NCI-H146 (cell line): ENCODE data around the gene AGBL4.

Experiments used
- DNase-seq: peaks from one replicate; lab custom pipeline; 2025; lab: John Stamatoyannopoulos, UW

The AGBL4 gene

GRCh38 chr1:48680411-48681035, 1343.2 kb downstream of the AGBL4 start:
- DNase-seq = no peak

DNA sequence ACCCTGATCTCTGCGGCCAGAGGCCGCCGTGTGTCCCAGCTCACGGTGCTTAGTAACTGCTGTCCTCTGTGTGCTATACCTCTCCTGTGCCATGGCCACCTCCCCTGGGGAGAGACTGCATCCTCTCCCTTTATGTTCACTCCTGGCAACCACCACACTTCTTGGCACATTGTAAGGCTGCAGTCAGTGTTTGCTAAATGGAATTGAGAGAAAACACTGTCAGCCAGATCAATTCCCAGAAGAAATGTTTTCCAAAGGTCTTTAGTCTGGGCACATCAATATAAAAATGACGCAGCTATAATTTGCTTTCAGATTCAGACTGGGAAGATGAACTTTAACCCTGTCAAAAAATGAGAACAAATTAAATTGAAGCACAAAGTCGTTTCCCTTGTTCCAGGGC, 1343.9 kb downstream of the AGBL4 start:
- DNase-seq = no peak

GRCh38 chr1:48678710-48679505, 1344.8 kb downstream of the AGBL4 start:
- DNase-seq = no peak

DNA sequence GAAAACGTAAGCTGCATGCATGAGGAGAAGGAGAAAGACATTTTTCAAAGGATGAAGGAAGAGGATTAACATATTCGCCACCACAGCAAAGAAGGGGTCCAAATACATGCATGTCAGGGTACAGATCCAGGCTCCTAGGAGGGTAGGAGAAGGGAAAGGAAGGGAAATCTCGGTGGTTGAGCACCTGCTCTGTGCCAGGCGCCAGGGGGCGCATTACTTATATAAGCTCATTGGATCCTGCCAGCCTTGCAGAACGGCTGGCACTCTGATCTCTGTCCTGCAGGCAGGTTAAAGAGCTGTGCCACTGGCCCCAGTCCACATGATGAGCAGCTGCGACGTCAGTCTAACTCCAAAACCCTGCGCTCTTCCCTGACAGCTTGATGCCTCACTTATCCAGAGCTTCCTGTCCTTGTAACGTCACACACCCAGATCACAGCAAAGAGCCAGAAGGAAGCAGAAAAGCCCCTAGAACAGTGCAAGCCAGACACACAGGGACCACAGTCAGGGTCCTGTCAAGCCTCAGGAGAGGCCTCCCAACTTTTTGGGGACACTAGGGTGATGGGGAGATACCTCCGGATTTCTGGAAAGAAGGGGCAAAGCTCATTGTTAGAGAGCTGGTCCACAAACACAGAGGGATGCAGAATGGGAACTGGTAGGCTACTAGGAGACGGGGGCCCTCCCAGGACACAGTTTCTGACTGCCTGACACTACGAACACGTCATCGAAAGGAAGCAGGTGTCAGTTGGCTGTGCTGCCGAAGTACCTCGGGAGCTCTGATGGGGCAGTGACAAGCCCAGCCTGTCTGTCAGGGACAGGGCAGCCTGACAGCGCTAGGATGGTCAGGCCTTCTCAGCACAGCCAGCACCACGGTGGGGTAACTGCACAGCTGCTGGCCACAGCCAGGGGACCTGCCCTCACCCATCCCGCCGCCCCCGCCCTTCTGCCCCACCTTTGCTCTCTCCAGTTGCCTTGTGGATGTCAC, 1346.2 kb downstream of the AGBL4 start:
- peak; percentile 77 for DNase-seq

- DNase-seq = no peak
These were observed 1346.9 kb downstream of the AGBL4 start for GRCh38 chr1:48676822-48677221.

GRCh38 chr1:48676376-48676775, 1347.4 kb downstream of the AGBL4 start:
- DNase-seq = no peak

- DNase-seq = no peak
These were observed 1348.5 kb downstream of the AGBL4 start for GRCh38 chr1:48675251-48675650.

DNA sequence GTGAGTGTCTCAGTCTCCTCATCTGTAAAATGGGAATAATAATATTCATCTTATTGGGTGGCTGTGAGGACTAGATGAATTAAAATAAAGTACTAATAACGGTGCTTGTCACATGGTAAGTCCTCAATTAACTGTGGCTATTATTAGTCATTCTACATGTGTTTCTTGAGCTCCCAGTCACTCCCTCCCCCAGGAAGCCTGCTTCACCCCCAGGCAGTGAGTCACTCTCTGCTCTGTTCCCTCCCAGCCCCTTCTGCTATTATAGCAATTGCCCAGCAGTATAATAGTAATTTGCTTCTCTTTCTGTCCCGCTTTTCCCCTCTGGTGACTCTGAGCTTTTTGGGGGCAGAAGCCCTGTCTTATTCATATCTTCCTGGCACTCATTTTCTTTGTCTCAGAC, 1349.1 kb downstream of the AGBL4 start:
- no peak for DNase-seq

DNA sequence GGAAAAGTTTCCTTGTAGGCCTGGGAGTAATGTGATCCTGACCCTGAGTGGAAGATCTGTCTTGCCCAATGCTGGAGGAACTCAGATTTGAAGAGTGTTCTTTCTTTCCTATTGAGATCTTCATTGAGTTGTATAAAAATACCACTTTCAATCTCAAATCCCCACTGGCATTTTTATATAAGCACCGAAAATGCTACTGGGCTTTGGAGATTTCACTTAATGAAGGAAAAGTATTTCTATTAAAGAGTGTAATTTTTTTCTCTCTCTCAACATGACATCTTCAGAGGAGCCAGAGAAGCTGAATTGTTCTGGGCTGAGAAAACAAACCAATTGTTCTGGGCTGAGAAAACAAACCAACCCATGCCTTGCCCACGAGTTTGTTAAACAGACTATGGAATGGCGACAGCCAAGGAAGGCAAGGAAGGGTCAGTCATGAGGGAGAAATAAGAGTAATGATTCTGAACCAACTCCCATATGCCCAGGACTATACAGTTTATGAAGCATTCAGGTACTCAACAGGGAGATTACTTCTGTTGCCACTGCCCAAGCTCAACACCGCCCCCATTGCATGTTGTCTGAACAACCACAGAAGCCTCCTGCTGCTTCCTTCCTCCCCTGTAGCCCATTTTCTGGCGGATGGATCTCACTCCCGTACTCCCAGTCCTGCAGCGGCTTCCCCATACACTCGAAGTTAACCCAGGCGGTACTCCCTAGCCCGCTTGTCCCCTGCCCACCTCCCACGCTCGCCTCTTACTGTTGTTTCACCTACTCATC, 1350.2 kb downstream of the AGBL4 start:
- peak; percentile 47 for DNase-seq

DNA sequence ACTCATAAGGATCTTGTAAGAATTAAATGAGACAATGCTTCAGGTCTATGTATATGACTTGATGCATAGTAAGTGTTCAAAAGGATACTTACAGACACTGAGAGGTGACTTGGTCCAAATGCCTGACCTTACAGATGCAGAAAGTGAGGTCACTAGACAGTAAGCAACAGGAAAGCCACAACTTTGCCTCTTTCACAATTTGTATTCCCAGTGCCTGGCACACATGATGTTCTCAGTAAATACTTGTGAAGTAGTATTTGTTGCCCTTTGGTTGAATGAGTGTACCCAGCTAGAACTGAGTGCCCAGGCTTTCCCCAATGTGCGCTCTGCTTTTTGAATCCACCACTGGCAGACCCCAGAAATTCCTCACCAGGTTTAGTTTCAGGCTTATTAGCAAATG, 1352.2 kb downstream of the AGBL4 start:
- DNase-seq = no peak

DNA sequence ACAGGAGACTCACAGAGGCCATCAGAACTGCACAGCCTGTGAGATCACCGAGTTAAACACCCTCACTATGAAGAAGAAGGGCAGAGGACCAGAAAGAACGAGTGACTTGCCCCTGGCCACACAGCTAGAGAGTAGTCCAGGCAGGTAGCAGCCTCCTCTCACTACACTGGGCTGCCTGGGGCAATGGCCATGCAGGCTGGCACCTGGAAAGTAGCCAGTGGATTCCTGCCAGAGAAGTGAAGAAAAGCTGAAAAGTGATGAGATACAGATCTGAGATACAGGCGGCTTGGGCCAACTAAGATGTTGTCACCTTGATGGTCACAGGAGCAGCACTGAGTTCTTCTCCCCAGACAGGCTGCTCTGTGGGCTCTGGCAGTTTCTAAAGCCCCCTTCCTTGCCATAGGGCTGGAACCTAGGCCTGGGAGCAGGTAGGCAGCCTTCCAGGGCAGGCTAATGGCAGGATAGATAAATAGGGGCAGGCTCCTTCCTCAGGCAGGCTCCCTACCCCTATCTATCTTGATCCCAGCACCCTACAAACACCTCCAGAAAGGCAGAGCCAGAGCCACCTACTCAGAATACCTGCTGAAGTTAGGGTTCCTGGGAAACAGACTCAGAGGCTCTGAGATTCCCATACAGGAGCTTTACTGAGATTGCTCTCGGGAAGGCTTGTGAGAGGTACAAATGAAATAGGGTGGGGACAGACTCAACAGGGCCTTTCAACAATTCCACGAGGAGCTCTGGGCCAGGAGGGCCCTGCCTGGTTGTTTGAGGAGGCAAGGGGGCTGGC, 1353.3 kb downstream of the AGBL4 start:
- no peak for DNase-seq

DNA sequence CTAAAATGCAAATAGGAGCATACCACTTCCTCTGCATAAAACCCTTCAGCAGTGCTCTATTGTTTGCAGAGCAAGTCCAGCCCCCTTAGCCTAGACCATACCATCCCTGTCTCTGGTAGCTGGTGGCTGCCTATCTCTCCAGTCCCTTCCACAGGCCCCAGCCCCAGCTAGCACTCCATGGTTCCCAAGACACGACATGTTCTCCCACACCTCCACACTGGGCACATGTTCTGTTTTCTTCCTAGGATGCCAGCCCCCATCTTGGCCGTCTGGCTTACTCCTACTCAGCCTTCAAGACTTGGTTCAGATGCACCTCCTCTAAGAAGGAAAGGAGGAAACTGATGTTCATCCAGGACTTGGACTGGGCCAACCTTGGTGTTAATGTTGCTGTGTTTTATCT, 1355.4 kb downstream of the AGBL4 start:
- no peak for DNase-seq

DNA sequence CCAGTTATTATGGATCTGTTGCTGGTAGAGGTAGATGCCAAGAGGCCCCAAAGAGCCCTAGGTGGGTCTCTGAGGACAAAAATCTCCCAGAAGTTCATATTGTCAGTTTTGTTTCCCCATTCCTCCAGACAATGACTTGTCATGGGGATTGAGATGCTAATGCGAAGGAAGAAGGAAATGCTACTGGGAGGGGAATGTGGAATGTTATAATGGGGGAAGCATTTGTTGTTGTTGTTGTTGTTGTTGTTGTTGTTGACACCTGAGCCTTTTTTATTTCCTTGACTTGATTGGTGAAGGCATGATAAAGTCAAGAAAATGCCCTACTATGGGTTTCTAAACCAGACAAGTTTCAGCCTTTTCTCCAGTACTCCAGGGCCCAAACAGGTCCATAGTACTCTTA, 1356.0 kb downstream of the AGBL4 start:
- DNase-seq = no peak

DNA sequence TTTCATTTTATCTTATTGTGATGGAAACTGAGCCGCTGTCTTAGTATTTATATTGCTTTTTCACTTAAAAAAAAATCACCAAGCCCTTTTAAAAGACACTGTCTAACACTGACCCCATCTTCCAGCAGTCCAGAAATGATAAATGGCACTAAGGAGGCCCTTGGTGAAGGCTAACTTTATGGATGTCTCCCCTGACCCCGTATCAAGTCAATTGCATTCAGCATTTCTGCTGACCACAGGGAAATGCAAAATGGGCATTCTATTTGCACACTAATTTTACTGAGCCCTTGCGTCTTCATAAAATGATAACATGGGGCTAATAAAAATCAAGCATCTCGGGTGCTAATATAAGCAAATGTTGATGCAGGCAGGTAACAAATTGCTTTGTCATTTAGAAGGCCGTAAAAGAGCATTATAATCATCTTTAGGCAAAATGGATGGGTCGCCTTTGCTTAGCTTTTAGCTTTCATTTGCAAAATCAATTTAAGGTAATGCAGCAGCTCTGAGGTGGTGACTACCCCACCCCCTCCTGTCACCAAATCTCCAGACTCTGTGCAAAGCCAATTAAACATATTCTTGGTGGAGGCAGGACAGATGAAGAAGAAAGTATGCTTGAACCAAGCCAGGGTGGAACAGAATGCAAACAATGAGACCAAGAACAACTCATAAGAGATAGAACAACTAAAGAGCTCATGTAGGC, 1357.9 kb downstream of the AGBL4 start:
- DNase-seq = no peak

GRCh38 chr1:48661726-48662463, 1361.9 kb downstream of the AGBL4 start:
- DNase-seq = no peak

GRCh38 chr1:48659801-48660200, 1364.0 kb downstream of the AGBL4 start:
- DNase-seq = no peak

DNA sequence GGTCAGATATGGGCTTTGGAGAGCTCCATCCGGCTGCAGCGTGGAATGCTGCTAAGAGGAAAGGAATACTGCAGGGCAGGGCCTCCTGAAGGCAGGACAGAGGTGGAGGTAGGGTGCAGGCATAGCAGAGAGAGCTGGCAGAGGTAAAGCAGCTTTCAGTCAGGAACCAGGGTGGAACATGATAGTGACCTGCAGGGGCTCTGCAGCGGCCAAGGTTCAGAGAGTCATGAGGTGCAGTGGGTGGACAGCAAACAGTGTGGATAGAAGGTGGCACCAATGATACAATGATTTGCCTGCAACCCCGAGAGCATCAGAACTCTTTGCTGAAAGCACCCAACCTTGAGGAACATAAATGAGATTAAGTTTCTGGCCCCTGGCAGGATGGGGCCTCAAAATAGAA, 1366.3 kb downstream of the AGBL4 start:
- no peak for DNase-seq

GRCh38 chr1:48654606-48655210, 1369.0 kb downstream of the AGBL4 start:
- DNase-seq = peak; percentile 63

GRCh38 chr1:48652334-48652733, 1371.4 kb downstream of the AGBL4 start:
- DNase-seq = no peak
